Right atrium auricular region (tissue), 2 donors: Measurements from ENCODE around the gene NRSN1. TPM values are rescaled to one million over a fixed set of nuclear protein-coding genes. Genes with fewer than 3 reads are reported as not detected.
"Not testable (repeated sequence)": the region's sequence is repeated elsewhere in the genome, so short reads cannot be mapped to it uniquely, and the experiment has no call there.

Experiments used
- DNase-seq: peaks from one replicate; pipeline ENCODE4 v3.0.0-alpha.2; 2019; ENCODE audit warnings: low spot score
- H3K27ac ChIP-seq, 2 donors: fragments of 200-600 bp; sonication (generic); 1 replicate in 1 of 2; 2 replicates in 1 of 2; pipeline ENCODE4 v1.5.1; 2016 to 2019
- H3K27me3 ChIP-seq, 2 donors: fragments of 200-600 bp; sonication (generic); one replicate each; pipeline versions ENCODE4 v1.5.1 to v1.6.0; 2017 to 2019
- H3K36me3 ChIP-seq: fragments of 200-600 bp; sonication (generic); one replicate; pipeline ENCODE4 v1.5.1; 2016
- H3K4me1 ChIP-seq, 2 donors: fragments of 200-600 bp; sonication (generic); one replicate each; pipeline versions ENCODE4 v1.5.1 to v1.6.0; 2017 to 2019
- H3K4me3 ChIP-seq, 2 donors: fragments of 200-600 bp; sonication (generic); 1 replicate in 1 of 2; 2 replicates in 1 of 2; pipeline ENCODE4 v1.5.1; 2017 to 2019; ENCODE audit warnings: mild to moderate bottlenecking in 1 of 2, moderate library complexity in 1 of 2
- H3K9me3 ChIP-seq, 2 donors: fragments of 200-600 bp; sonication (generic); one replicate each; pipeline ENCODE4 v1.5.1; 2019
- CTCF ChIP-seq, 2 donors: fragments of 200-600 bp; sonication (generic); IDR thresholded peaks; one replicate each; pipeline ENCODE4 v1.5.1; 2019; ENCODE audit warnings: antibody characterized with exemption in 2 of 2
- total RNA-seq, 2 donors: library from RNA; depleted of rRNA; stranded (reverse); fragments of >200 nt; gene quantifications; one replicate each; pipeline ENCODE4 v1.1.0, GENCODE V29; 2016

NRSN1 gene
- total RNA-seq, 2 donors from 2014 or later = not detected

DNA sequence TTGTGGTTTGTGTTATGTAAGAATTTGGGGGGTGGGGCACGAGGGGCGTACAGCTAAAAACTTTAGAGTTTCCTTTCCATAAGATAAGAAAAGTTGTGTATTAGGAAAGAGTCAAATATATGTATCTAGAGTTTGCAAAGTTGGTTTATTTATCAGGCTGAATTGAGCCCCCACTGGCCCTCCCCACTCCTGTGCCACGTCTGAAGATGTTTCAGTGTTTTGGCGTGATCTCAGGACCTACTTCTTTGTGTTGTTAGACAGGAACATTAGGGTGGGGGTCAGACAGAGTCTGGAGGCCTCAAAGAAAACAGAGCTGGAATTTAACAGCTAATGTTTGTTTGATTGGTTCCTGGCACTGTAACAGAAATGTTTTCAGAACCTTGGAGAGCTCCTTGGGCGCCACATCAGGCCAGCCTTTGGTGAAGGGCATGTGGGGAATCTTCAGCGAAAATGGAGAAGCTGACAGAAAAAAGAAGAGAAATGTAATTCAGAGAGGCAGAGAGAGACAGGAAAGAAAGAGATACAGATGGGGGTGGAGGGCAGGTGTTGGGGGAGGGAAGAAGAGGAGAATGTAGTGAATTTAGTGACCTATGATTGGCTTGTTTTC is 674 bp downstream of the NRSN1 start:
- Histone ChIP-seq H3K4me3 (no peak overlapping the region), H3K36me3 (no peaks in the 10 kb centered on the region), H3K4me1 (no peaks in the 10 kb centered on the region), H3K27me3 (no peaks in the 10 kb centered on the region), H3K9me3 (no peaks in the 10 kb centered on the region), H3K27ac (no peak overlapping the region)
- TF ChIP-seq CTCF (IDR thresholded peaks at IDR 0.05) = no peak
- no peak for DNase-seq

DNA sequence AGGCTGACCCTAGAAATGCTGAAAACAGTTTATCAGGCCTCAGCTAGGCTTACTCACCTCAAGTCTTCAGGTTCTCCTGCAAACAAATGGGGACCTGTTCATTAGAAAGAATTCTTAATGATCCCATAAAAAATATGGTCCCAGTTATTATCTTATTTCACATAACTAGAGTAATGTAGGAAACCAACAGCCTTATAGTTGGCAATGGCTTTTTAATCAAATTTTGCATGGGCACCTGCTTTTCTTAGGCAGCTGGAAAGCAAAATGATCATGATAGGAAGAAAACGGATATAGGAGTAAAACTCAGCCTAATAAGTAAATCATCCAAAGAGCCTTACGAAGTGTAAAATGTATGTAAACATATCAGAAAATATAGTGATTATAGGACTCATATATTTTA is 1.3 kb downstream of the NRSN1 start:
- TF ChIP-seq CTCF (IDR thresholded peaks at IDR 0.05) = no peak
- DNase-seq = no peak
- Histone ChIP-seq H3K4me3 (no peak overlapping the region), H3K27me3 (no peaks in the 10 kb centered on the region), H3K36me3 (no peaks in the 10 kb centered on the region), H3K4me1 (no peaks in the 10 kb centered on the region), H3K27ac (no peak overlapping the region), H3K9me3 (no peaks in the 10 kb centered on the region)

DNA sequence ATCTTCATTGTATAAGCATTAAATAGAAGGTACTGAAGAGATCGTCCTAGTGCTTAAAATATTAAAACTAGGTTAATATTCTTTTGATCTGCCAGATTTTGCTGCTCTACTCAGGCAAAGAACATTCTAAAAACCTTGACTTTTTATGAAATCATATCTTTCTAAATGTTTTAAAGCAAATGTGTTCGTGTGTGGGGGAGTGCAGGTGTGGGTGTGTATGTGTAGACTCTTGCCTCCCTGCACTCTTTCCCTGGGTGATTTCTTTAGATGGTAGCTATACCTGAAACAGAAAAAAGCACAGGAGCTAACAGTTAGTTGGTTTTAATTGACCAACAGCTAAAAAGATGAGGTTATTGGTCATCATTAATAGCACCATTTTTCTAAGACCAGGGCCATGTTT is 5.7 kb downstream of the NRSN1 start:
- H3K36me3 ChIP-seq = no peaks in the 10 kb centered on the region
- no peak for TF ChIP-seq CTCF (IDR thresholded peaks at IDR 0.05)
- H3K4me3 ChIP-seq = no peak overlapping the region
- H3K27ac ChIP-seq = no peak overlapping the region
- no peak for DNase-seq
- H3K27me3 ChIP-seq = no peaks in the 10 kb centered on the region
- no peaks in the 10 kb centered on the region for H3K4me1 ChIP-seq
- H3K9me3 ChIP-seq = no peaks in the 10 kb centered on the region

DNA sequence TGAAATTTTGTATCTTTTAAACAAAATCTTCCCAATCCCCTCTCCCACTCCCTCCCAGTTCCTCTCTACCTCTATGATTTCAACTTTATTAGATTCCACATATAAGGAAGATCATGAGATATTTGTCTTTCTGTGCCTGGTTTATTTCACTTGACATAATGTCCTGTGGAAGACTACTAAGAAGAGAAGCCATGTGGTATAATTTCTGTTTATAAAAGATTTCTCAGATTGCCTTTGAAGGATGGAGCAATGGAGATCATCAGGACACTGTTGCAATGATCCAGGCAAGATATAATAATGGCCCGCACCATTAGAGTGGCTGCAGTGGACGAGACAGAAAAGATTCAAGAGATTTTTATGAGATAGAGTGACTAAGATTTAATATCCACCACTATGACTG is 13.1 kb downstream of the NRSN1 start:
- Histone ChIP-seq H3K9me3 (no peaks in the 10 kb centered on the region), H3K36me3 (no peaks in the 10 kb centered on the region), H3K27ac (no peak overlapping the region), H3K4me3 (no peak overlapping the region), H3K4me1 (no peaks in the 10 kb centered on the region), H3K27me3 (no peaks in the 10 kb centered on the region)
- TF ChIP-seq CTCF (IDR thresholded peaks at IDR 0.05) = no peak
- no peak for DNase-seq

DNA sequence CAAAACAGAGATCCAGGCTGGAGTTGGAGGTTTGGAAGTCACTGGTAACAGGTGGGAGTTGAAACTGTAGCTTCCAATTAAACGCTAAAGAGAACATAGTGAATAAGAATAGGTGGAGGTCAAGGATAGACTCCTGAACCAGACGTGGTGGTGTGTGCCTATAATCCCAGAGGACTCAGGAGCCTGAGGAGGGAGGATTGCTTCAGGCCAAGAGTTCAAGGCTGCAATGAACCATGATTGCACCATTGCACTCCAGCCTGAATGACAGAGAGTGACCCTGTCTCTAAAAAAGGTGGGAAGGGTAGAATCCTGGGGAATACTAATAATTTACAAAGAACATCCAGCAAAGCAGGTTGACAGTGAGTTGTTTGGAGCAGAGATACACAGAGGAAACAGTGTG is 13.6 kb downstream of the NRSN1 start:
- H3K4me1 ChIP-seq = no peaks in the 10 kb centered on the region
- no peaks in the 10 kb centered on the region for H3K9me3 ChIP-seq
- no peak for TF ChIP-seq CTCF (IDR thresholded peaks at IDR 0.05)
- H3K27ac ChIP-seq = no peak overlapping the region
- DNase-seq = no peak
- no peak overlapping the region for H3K4me3 ChIP-seq
- no peaks in the 10 kb centered on the region for H3K36me3 ChIP-seq
- H3K27me3 ChIP-seq = no peaks in the 10 kb centered on the region

DNA sequence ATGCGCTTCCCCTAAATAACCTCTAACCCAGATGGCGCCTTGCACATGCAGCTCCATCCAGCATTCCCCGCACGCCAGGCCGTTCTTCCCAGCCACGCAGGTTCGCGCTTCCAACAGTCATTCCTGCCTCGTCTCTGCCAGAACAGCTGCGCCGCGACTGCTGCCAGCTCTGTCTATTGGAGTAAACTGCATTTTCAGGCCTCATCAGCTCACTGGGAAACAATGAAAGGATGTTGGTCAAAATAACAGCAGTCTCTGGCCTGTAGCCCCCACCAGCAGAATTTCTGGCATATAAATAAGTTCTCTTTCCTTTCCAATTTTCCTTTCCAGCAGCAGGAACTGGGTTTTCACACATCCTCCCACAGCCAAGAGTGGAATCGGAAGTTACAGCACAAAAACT is 14.6 kb downstream of the NRSN1 start:
- no peaks in the 10 kb centered on the region for H3K9me3 ChIP-seq
- H3K4me1 ChIP-seq = no peaks in the 10 kb centered on the region
- H3K27me3 ChIP-seq = no peaks in the 10 kb centered on the region
- DNase-seq = no peak
- no peak for TF ChIP-seq CTCF (IDR thresholded peaks at IDR 0.05)
- H3K27ac ChIP-seq = no peak overlapping the region
- no peaks in the 10 kb centered on the region for H3K36me3 ChIP-seq
- H3K4me3 ChIP-seq = no peak overlapping the region

- not testable (repeated sequence) for H3K27me3 ChIP-seq, H3K4me1 ChIP-seq, H3K27ac ChIP-seq, DNase-seq, H3K9me3 ChIP-seq, H3K36me3 ChIP-seq, H3K4me3 ChIP-seq
Observed at GRCh38 chr6:24142733-24143132, 16.7 kb downstream of the NRSN1 start.
